Neutrophil (primary cell): ENCODE data around the gene COL15A1.
A peak's percentile ranks its signal among the peaks of the same experiment; 100 is the strongest.

Experiments
- H3K27ac ChIP-seq: fragments of 200-600 bp; sonication (generic); 2 replicates; pipeline ENCODE4 v1.5.1; 2016; ENCODE audit warnings: mild to moderate bottlenecking, moderate library complexity
- H3K27me3 ChIP-seq: fragments of 200-600 bp; sonication (generic); 2 replicates; pipeline ENCODE4 v1.6.0; 2016; ENCODE audit warnings: mild to moderate bottlenecking
- H3K36me3 ChIP-seq: fragments of 200-600 bp; sonication (generic); 2 replicates; pipeline ENCODE4 v1.5.1; 2017
- H3K4me1 ChIP-seq, 2 experiments: fragments of 200-600 bp in 1 of 2; sonication (generic) in 1 of 2; 1 replicate in 1 of 2; 2 replicates in 1 of 2; pipeline versions ENCODE4 v1.5.1 to v1.6.1; 2013 to 2016; ENCODE audit warnings: low read depth in 1 of 2, low read length in 1 of 2, mild to moderate bottlenecking in 1 of 2, moderate library complexity in 1 of 2; ENCODE audit not compliant: control insufficient read depth in 1 of 2, insufficient read depth in 1 of 2
- H3K4me3 ChIP-seq, 2 experiments: fragments of 200-600 bp in 1 of 2; sonication (generic) in 1 of 2; 1 replicate in 1 of 2; 2 replicates in 1 of 2; pipeline ENCODE4 v1.5.1; 2013 to 2016; ENCODE audit warnings: low read depth in 1 of 2, low read length in 1 of 2, mild to moderate bottlenecking in 1 of 2, moderate library complexity in 1 of 2
- H3K9me3 ChIP-seq: fragments of 200-600 bp; sonication (generic); 2 replicates; pipeline ENCODE4 v1.5.1; 2016
- CTCF ChIP-seq: fragments of 200-600 bp; sonication (generic); IDR thresholded peaks from 2 replicates; pipeline ENCODE4 v1.5.1; 2016; ENCODE audit warnings: antibody characterized with exemption

The COL15A1 gene

GRCh38 chr9:98974994-98975712 is 31.4 kb downstream of the COL15A1 start:
- Histone ChIP-seq H3K4me3 (no peak overlapping the region), H3K27ac (no peak overlapping the region), H3K36me3 (no peaks in the 10 kb centered on the region), H3K4me1 (peaks cover 0 to 3% of the 10 kb centered on the region in 2 experiments), H3K27me3 (peaks cover 81% of the 10 kb centered on the region), H3K9me3 (no peaks in the 10 kb centered on the region)
- peak; percentile 88 for TF ChIP-seq CTCF

DNA sequence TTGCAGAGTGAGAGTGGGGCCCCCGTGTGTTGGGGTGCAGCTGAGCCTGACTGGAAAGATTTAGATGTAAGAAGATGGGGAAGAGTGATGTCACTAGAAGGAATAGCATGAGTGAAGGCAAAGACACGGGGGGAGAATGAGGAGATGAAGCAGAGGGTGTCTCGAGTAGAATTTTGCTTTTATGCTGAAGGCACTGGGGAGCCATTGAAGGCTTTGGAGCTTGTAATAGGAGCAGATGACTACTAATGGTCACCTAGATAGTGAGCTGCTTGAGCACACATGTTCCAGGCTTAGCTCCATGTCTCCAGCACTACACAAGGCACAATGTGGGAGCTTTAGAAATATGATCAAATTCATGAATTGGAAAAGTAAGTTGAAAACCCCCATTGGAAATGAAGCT is 32.1 kb downstream of the COL15A1 start:
- H3K4me3 ChIP-seq: no peak overlapping the region
- no peak for TF ChIP-seq CTCF
- no peaks in the 10 kb centered on the region for H3K9me3 ChIP-seq
- H3K27me3 ChIP-seq: peaks cover 80% of the 10 kb centered on the region
- H3K27ac ChIP-seq: no peak overlapping the region
- no peaks in the 10 kb centered on the region for H3K36me3 ChIP-seq
- H3K4me1 ChIP-seq: peaks cover 0 to 3% of the 10 kb centered on the region in 2 experiments

GRCh38 chr9:98977246-98977714 is 33.6 kb downstream of the COL15A1 start:
- Histone ChIP-seq H3K36me3 (no peaks in the 10 kb centered on the region), H3K4me3 (no peak overlapping the region), H3K9me3 (no peaks in the 10 kb centered on the region), H3K4me1 (peaks cover 0 to 3% of the 10 kb centered on the region in 2 experiments), H3K27me3 (peaks cover 68% of the 10 kb centered on the region), H3K27ac (no peak overlapping the region)
- no peak for TF ChIP-seq CTCF

DNA sequence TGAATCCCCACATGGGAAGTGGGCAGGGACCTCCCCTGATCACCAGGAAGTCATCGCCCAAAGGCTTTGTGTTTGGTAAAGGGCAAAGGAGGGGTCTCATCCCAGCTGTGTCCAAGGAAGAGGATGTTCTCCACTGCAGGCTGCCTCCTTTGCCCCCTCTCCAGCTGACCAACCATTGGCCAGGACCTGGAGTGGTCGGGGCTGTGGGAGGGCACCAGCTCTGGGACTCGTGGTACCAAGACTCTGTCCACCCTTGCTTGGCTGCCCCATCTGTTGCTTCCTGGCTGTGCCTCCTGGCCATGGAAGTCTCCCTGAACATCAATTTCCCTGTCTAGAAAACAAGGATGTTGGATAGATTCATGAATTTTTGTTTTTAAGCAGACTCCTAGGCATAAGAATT is 34.1 kb downstream of the COL15A1 start:
- H3K36me3 ChIP-seq: no peaks in the 10 kb centered on the region
- H3K4me3 ChIP-seq: no peak overlapping the region
- peaks cover 63% of the 10 kb centered on the region for H3K27me3 ChIP-seq
- H3K27ac ChIP-seq: no peak overlapping the region
- no peak for TF ChIP-seq CTCF
- H3K4me1 ChIP-seq: peaks cover 0 to 3% of the 10 kb centered on the region in 2 experiments
- no peaks in the 10 kb centered on the region for H3K9me3 ChIP-seq

GRCh38 chr9:98978231-98978681 is 34.5 kb downstream of the COL15A1 start:
- H3K36me3 ChIP-seq: no peaks in the 10 kb centered on the region
- H3K27ac ChIP-seq: no peak overlapping the region
- peaks cover 0 to 3% of the 10 kb centered on the region in 2 experiments for H3K4me1 ChIP-seq
- no peak for TF ChIP-seq CTCF
- H3K4me3 ChIP-seq: no peak overlapping the region
- H3K9me3 ChIP-seq: no peaks in the 10 kb centered on the region
- H3K27me3 ChIP-seq: peaks cover 58% of the 10 kb centered on the region
